Upper lobe of left lung (tissue), 4 donors: ENCODE results near the gene MEPE.

Experiments
- CTCF ChIP-seq, 6 experiments: fragments of 450-650 bp in 4 of 6; fragments of 200-600 bp in 2 of 6; sonication (generic) in 2 of 6; IDR thresholded peaks; one replicate each; pipeline ENCODE4 v1.5.1; 2016 to 2019; ENCODE audit warnings: antibody characterized with exemption in 6 of 6
- EP300 ChIP-seq, 4 donors: sonication (generic); formaldehyde crosslinking; IDR thresholded peaks; one replicate each; pipeline ENCODE4 v1.5.1; 2017; ENCODE audit warnings: antibody characterized with exemption in 4 of 4, control low read depth in 2 of 4
- POLR2A ChIP-seq, 4 donors: fragments of 450-650 bp; IDR thresholded peaks; one replicate each; pipeline ENCODE4 v1.5.1; 2016 to 2017; ENCODE audit warnings: antibody characterized with exemption in 4 of 4, mild to moderate bottlenecking in 2 of 4
- POLR2AphosphoS5 ChIP-seq, 2 donors: sonication (generic); formaldehyde crosslinking; IDR thresholded peaks; one replicate each; pipeline ENCODE4 v1.5.1; 2017; ENCODE audit warnings: antibody characterized with exemption in 2 of 2

- TF ChIP-seq CTCF (IDR thresholded peaks at IDR 0.05) (peak; percentile 33 to 62 (median 54)), POLR2A (IDR thresholded peaks at IDR 0.05) (no peak), EP300 (IDR thresholded peaks at IDR 0.05) (no peak), POLR2AphosphoS5 (IDR thresholded peaks at IDR 0.05) (no peak)
Measured at GRCh38 chr4:87838890-87839591, 6.3 kb downstream of the MEPE start.
